Measurements from ENCODE around the gene KIF26A. TPM values are rescaled to one million over a fixed set of nuclear protein-coding genes. Genes with fewer than 3 reads are reported as not detected.

KIF26A gene
- total RNA-seq, 2 donors from 2014 or later: 2.0 to 3.9 TPM

GRCh38 chr14:104146651-104147345 is 8.4 kb downstream of the KIF26A start:
- H3K27ac ChIP-seq: no peak overlapping the region
- ATAC-seq (ENCODE audit: insufficient number of reproducible peaks, low FRiP score, low read depth): no peak
- no peak for DNase-seq (ENCODE audit: low spot score)
- no peaks in the 10 kb centered on the region for H3K27me3 ChIP-seq (replicated peaks; ENCODE audit: insufficient read depth)
- no peak overlapping the region for H3K4me3 ChIP-seq
- no peak for TF ChIP-seq CTCF (IDR thresholded peaks at IDR 0.05)
- no peaks in the 10 kb centered on the region for H3K4me1 ChIP-seq (ENCODE audit: control insufficient read depth in 1 of 2, low read depth in 2 of 2)
- H3K36me3 ChIP-seq: no peaks in the 10 kb centered on the region
- no peaks in the 10 kb centered on the region for H3K9me3 ChIP-seq

DNA sequence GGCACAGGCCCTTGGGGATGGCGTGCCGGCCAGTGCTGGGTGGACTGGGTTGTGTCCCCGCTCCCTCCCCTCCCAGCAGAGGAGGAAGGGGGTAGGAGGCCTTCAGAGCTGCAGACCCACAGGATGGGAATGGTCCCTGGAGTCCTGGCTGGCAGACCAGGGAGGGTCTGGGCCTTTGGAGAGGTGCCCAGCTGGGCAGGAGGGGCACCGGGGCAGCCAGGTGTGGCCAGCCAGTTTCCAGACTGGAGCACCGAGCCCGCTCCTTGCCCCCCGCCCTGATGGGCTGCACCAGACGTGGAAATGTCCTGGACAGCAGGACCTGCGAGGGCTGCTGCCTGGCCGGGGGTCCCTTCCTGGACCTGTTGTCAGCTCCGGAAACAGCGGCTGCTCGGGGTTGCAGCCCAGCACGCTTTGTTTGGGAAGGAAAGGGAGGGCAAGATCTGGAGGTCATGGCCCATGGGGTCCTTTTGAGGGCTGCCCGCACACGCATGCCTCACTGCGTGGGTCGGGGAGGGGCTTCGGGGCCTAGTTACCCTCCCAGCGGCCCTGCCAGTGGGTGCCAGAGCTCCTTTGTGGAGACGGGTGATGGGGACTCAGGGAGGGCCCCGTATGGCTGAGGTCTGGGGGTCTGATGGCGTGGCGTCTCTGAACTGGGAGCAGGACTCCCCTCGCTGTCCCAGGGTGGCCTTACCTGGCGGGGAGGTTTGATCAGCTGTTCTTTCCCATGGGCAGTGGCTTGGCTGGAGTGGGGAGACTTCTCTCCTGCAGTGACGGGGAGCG is 9.1 kb downstream of the KIF26A start:
- no peaks in the 10 kb centered on the region for H3K36me3 ChIP-seq
- no peaks in the 10 kb centered on the region for H3K27me3 ChIP-seq (replicated peaks; ENCODE audit: insufficient read depth)
- no peak for DNase-seq (ENCODE audit: low spot score)
- H3K4me3 ChIP-seq: no peak overlapping the region
- no peaks in the 10 kb centered on the region for H3K9me3 ChIP-seq
- H3K27ac ChIP-seq: no peak overlapping the region
- no peak for TF ChIP-seq CTCF (IDR thresholded peaks at IDR 0.05)
- no peaks in the 10 kb centered on the region for H3K4me1 ChIP-seq (ENCODE audit: control insufficient read depth in 1 of 2, low read depth in 2 of 2)
- no peak for ATAC-seq (ENCODE audit: insufficient number of reproducible peaks, low FRiP score, low read depth)

GRCh38 chr14:104148433-104149277 is 10.3 kb downstream of the KIF26A start:
- ATAC-seq (ENCODE audit: insufficient number of reproducible peaks, low FRiP score, low read depth): no peak
- no peaks in the 10 kb centered on the region for H3K4me1 ChIP-seq (ENCODE audit: control insufficient read depth in 1 of 2, low read depth in 2 of 2)
- no peak overlapping the region for H3K4me3 ChIP-seq
- H3K27me3 ChIP-seq (replicated peaks; ENCODE audit: insufficient read depth): no peaks in the 10 kb centered on the region
- H3K9me3 ChIP-seq: no peaks in the 10 kb centered on the region
- no peak for DNase-seq (ENCODE audit: low spot score)
- H3K36me3 ChIP-seq: no peaks in the 10 kb centered on the region
- TF ChIP-seq CTCF (IDR thresholded peaks at IDR 0.05): no peak
- no peak overlapping the region for H3K27ac ChIP-seq

GRCh38 chr14:104149278-104149595 is 10.8 kb downstream of the KIF26A start:
- Histone ChIP-seq H3K9me3 (no peaks in the 10 kb centered on the region), H3K27ac (no peak overlapping the region), H3K27me3 (replicated peaks; ENCODE audit: insufficient read depth) (no peaks in the 10 kb centered on the region), H3K4me1 (ENCODE audit: control insufficient read depth in 1 of 2, low read depth in 2 of 2) (no peaks in the 10 kb centered on the region), H3K36me3 (no peaks in the 10 kb centered on the region), H3K4me3 (no peak overlapping the region)
- DNase-seq (ENCODE audit: low spot score) (no peak), ATAC-seq (ENCODE audit: insufficient number of reproducible peaks, low FRiP score, low read depth) (no peak)
- TF ChIP-seq CTCF (IDR thresholded peaks at IDR 0.05): no peak

DNA sequence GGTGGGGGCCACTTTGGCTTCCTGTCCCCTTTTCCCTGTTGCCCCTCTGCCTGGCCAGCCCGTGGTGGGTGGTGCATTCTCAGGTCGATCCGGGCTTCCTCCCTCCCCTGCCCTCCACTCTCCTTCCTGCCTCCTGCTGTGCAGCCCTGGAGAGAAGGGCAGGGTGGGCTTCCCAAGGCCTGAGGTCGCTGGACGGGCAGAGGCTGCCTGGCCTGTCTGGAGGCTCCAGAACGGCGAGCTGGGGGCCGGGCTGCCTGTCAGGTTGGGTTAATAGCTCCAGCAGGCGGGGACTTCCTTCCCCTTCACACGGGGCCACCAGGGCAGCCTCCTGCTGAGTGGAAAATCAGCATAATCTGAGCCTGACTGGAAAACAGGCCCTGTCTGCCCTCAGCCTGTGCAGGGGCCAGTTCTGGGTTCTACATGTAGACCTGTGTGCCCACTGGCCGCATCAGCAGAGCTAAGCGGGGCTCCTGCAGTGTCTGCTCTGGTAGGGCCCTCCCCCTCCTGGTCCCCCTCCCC is 11.3 kb downstream of the KIF26A start:
- H3K27ac ChIP-seq: no peak overlapping the region
- no peaks in the 10 kb centered on the region for H3K9me3 ChIP-seq
- no peaks in the 10 kb centered on the region for H3K27me3 ChIP-seq (replicated peaks; ENCODE audit: insufficient read depth)
- H3K4me1 ChIP-seq (ENCODE audit: control insufficient read depth in 1 of 2, low read depth in 2 of 2): no peaks in the 10 kb centered on the region
- no peak overlapping the region for H3K4me3 ChIP-seq
- DNase-seq (ENCODE audit: low spot score): no peak
- no peak for ATAC-seq (ENCODE audit: insufficient number of reproducible peaks, low FRiP score, low read depth)
- no peak for TF ChIP-seq CTCF (IDR thresholded peaks at IDR 0.05)
- no peaks in the 10 kb centered on the region for H3K36me3 ChIP-seq

Data from thoracic aorta (tissue), 2 donors.